ENCODE measurements around the gene MAPK1IP1L. TPM values are rescaled to one million over a fixed set of nuclear protein-coding genes. Genes with fewer than 3 reads are reported as not detected.

MAPK1IP1L gene
- total RNA-seq, 1 experiment from 2014 or later, result 73.9 TPM

- no peaks in the 10 kb centered on the region for H3K9me2 ChIP-seq (replicated peaks; ENCODE audit: low read length)
- no peaks in the 10 kb centered on the region for H3K79me2 ChIP-seq (ENCODE audit: low read length)
- ATAC-seq (no peak), DNase-seq (no peak)
- peaks cover 3% of the 10 kb centered on the region; the same call in 1 of the 2 replicates for H3K4me1 ChIP-seq (ENCODE audit: insufficient read depth, low read length)
- no peak overlapping the region for H2AFZ ChIP-seq (ENCODE audit: low read length)
- H3K4me3 ChIP-seq (ENCODE audit: low read length), result no peak overlapping the region
- no peak overlapping the region for H3K9ac ChIP-seq (ENCODE audit: low read length)
- no peaks in the 10 kb centered on the region for H3K27me3 ChIP-seq (ENCODE audit: low read length)
- TF ChIP-seq EZH2 (IDR thresholded peaks at IDR 0.05; ENCODE audit: low read length, unreplicated experiment) (no peak), EZH2phosphoT487 (IDR thresholded peaks at IDR 0.05; ENCODE audit: borderline replicate concordance, low read length) (no peak)
- no peaks in the 10 kb centered on the region for H4K20me1 ChIP-seq (ENCODE audit: low read length)
- H3K9me3 ChIP-seq (ENCODE audit: low read length), result no peaks in the 10 kb centered on the region
- intact Hi-C loops (cut with micrococcal nuclease), result loop anchor here (5.0 kb wide), 2 partner anchors 63 to 348 kb away; no protein-coding TSS in a partner anchor
- H3K27ac ChIP-seq (ENCODE audit: low read length), result no peak overlapping the region
- H3F3A ChIP-seq (ENCODE audit: low read length, unreplicated experiment), result no peaks in the 10 kb centered on the region
- CTCF ChIA-PET, result no interaction called here
- POLR2A ChIA-PET (ENCODE audit: unreplicated experiment), result interaction anchor here (0.6 kb wide), 1 partner anchor 33 kb away, joined by 3 read pairs; the partner anchor contains the start of gene MAPK1IP1L
- H3K36me3 ChIP-seq (ENCODE audit: low read depth, low read length), result no peaks in the 10 kb centered on the region
- H3K4me2 ChIP-seq (ENCODE audit: low read length), result no peak overlapping the region
- no TSS peak for BruUV-seq (replicated peaks)
These were observed 33.1 kb downstream of the MAPK1IP1L start for GRCh38 chr14:55084401-55085059.

GRCh38 chr14:55085060-55085660 is 33.7 kb downstream of the MAPK1IP1L start:
- no TSS peak for BruUV-seq (replicated peaks)
- H4K20me1 ChIP-seq (ENCODE audit: low read length), result no peaks in the 10 kb centered on the region

More at GRCh38 chr14:55085060-55085660, 33.7 kb downstream of the MAPK1IP1L start:
- H3K4me3 ChIP-seq (ENCODE audit: low read length), result no peak overlapping the region
- H3K4me2 ChIP-seq (ENCODE audit: low read length), result no peak overlapping the region
- intact Hi-C loops (cut with micrococcal nuclease), result loop anchor here (5.0 kb wide), 2 partner anchors 62 to 347 kb away; no protein-coding TSS in a partner anchor
- no peak for ATAC-seq
- POLR2A ChIA-PET (ENCODE audit: unreplicated experiment), result interaction anchor here (0.6 kb wide), 1 partner anchor 34 kb away, joined by 3 read pairs; the partner anchor contains the start of gene MAPK1IP1L
- H3K27me3 ChIP-seq (ENCODE audit: low read length), result no peaks in the 10 kb centered on the region
- no peaks in the 10 kb centered on the region for H3F3A ChIP-seq (ENCODE audit: low read length, unreplicated experiment)
- H3K9me3 ChIP-seq (ENCODE audit: low read length), result no peaks in the 10 kb centered on the region
- no peak overlapping the region for H2AFZ ChIP-seq (ENCODE audit: low read length)
- H3K9me2 ChIP-seq (replicated peaks; ENCODE audit: low read length), result no peaks in the 10 kb centered on the region
- no peak for TF ChIP-seq EZH2phosphoT487 (IDR thresholded peaks at IDR 0.05; ENCODE audit: borderline replicate concordance, low read length)
- no peak for TF ChIP-seq CTCF (conservative IDR thresholded peaks at IDR 0.05; ENCODE audit: low read depth, low read length)
- no peak for TF ChIP-seq EZH2 (IDR thresholded peaks at IDR 0.05; ENCODE audit: low read length, unreplicated experiment)
- DNase-seq, result no peak
- peaks cover 3% of the 10 kb centered on the region; the same call in 1 of the 2 replicates for H3K4me1 ChIP-seq (ENCODE audit: insufficient read depth, low read length)
- H3K27ac ChIP-seq (ENCODE audit: low read length), result no peak overlapping the region
- CTCF ChIA-PET, result no interaction called here
- no peaks in the 10 kb centered on the region for H3K79me2 ChIP-seq (ENCODE audit: low read length)
- H3K36me3 ChIP-seq (ENCODE audit: low read depth, low read length), result no peaks in the 10 kb centered on the region
- no peak overlapping the region for H3K9ac ChIP-seq (ENCODE audit: low read length)

Measured in PC-3 (cell line).